HepG2 (cell line): ENCODE measurements around the gene LDLRAD2. TPM values are rescaled to one million over a fixed set of nuclear protein-coding genes. Genes with fewer than 3 reads are reported as not detected.

Experiments used
- HMG20B ChIP-seq: conservative IDR thresholded peaks from 2 replicates; pipeline ENCODE4 v1.6.1; 2016; ENCODE audit warnings: missing genetic modification reagents, missing compliant biosample characterization
- NKX3-1 ChIP-seq: sonication (generic); formaldehyde crosslinking; IDR thresholded peaks from 2 replicates; pipeline ENCODE4 v1.5.0; 2020; ENCODE audit warnings: missing genetic modification reagents
- NPAS2 ChIP-seq: sonication (generic); formaldehyde crosslinking; IDR thresholded peaks from 2 replicates; pipeline ENCODE4 v1.8.0; 2022; ENCODE audit warnings: mild to moderate bottlenecking, missing genetic modification reagents, borderline replicate concordance
- PAX8 ChIP-seq: sonication (generic); formaldehyde crosslinking; IDR thresholded peaks from 2 replicates; pipeline ENCODE4 v1.8.0; 2022; ENCODE audit warnings: mild to moderate bottlenecking, missing genetic modification reagents, borderline replicate concordance
- PPARG ChIP-seq: conservative IDR thresholded peaks from 2 replicates; pipeline ENCODE4 v1.6.1; 2016; ENCODE audit warnings: missing biosample characterization, missing genetic modification reagents
- RERE ChIP-seq: IDR thresholded peaks from 2 replicates; pipeline ENCODE4 v1.6.1; 2016; ENCODE audit warnings: low read depth, missing genetic modification reagents, missing compliant biosample characterization
- STAT5B ChIP-seq: sonication (generic); formaldehyde crosslinking; IDR thresholded peaks from 2 replicates; pipeline ENCODE4 v1.4.0; 2020; ENCODE audit warnings: missing genetic modification reagents
- TFDP2 ChIP-seq: sonication (generic); formaldehyde crosslinking; IDR thresholded peaks from 2 replicates; pipeline ENCODE4 v1.4.0; 2020; ENCODE audit warnings: missing genetic modification reagents
- TSC22D2 ChIP-seq: sonication (generic); formaldehyde crosslinking; IDR thresholded peaks from 2 replicates; pipeline ENCODE4 v1.5.1; 2020; ENCODE audit warnings: missing genetic modification reagents, mild to moderate bottlenecking, borderline replicate concordance
- ZGPAT ChIP-seq: IDR thresholded peaks from 2 replicates; pipeline ENCODE4 v1.6.1; 2016; ENCODE audit warnings: mild to moderate bottlenecking
- ZNF407 ChIP-seq: sonication (generic); formaldehyde crosslinking; IDR thresholded peaks from one replicate; pipeline ENCODE4 v1.5.1; 2020; ENCODE audit warnings: mild to moderate bottlenecking, missing genetic modification reagents; ENCODE audit errors: not compliant biosample characterization
- ZNF431 ChIP-seq: sonication (generic); formaldehyde crosslinking; IDR thresholded peaks from 2 replicates; pipeline ENCODE4 v1.9.0; 2022; ENCODE audit warnings: missing genetic modification reagents, low read depth, mild to moderate bottlenecking, borderline replicate concordance
- ZNF589 ChIP-seq: sonication (generic); formaldehyde crosslinking; conservative IDR thresholded peaks from 2 replicates; pipeline ENCODE4 v1.8.0; 2022; ENCODE audit warnings: mild to moderate bottlenecking, moderate library complexity, missing genetic modification reagents
- polyA plus RNA-seq, 8 experiments: library from polyadenylated mRNA; depleted of rRNA in 3 of 8; stranded (reverse) in 7 of 8; unstranded in 1 of 8; fragments of >200 nt; fragmentation: Illumina TruSeq in 4 of 8; extraction: Trizol in 4 of 8; gene quantifications; 2 replicates each; pipeline versions ENCODE4 v1.2.1 to v1.2.3, GENCODE V29; 2011 to 2016; ENCODE audit warnings: low read depth in 4 of 8, missing spikeins in 1 of 8, mixed read lengths in 1 of 8; ENCODE audit not compliant: insufficient read depth in 1 of 8
- total RNA-seq, 5 experiments: library from RNA; depleted of rRNA; stranded (reverse); fragments of >200 nt; fragmentation: Illumina TruSeq; extraction: Trizol; gene quantifications; 2 replicates each; pipeline ENCODE4 v1.2.3, GENCODE V29; 2016; ENCODE audit warnings: low read depth in 1 of 5

LDLRAD2 gene
- total and polyA plus RNA-seq, 2 of the 13 experiments (the other 11 are each of a cell fraction or from before 2014, with no cell fraction given): not detected

- TF ChIP-seq ZNF589 (CRISPR knock-in tag) (0 out of 2 replicates have a peak, but pooled peaks have one; percentile 68), PPARG (CRISPR knock-in tag) (peak; percentile 63), PAX8 (CRISPR knock-in tag) (no peak), ZNF431 (CRISPR knock-in tag) (no peak), ZNF407 (CRISPR knock-in tag) (no peak), TFDP2 (no peak), TSC22D2 (CRISPR knock-in tag) (no peak), NKX3-1 (CRISPR knock-in tag) (peak; percentile 90), RERE (CRISPR knock-in tag) (peak; percentile 99), NPAS2 (CRISPR knock-in tag) (no peak), STAT5B (CRISPR knock-in tag) (no peak), HMG20B (CRISPR knock-in tag) (peak; percentile 98), ZGPAT (CRISPR knock-in tag) (peak; percentile 98)
Measured at GRCh38 chr1:21775985-21776562, 36.0 kb upstream of the LDLRAD2 start (continued).
